Left lobe of liver (tissue), 2 donors: ENCODE measurements around the gene AATF. TPM values are rescaled to one million over a fixed set of nuclear protein-coding genes. Genes with fewer than 3 reads are reported as not detected.
"Not testable (repeated sequence)": the region's sequence is repeated elsewhere in the genome, so short reads cannot be mapped to it uniquely, and the experiment has no call there.

Source experiments
- ATAC-seq: fragments of 200-7000 bp; cut with Tn5 transposase; one replicate; pipeline ENCODE4 v1.9.1; 2020; ENCODE audit warnings: mild to moderate bottlenecking, moderate library complexity
- DNase-seq: peaks from one replicate; pipeline ENCODE4 v3.0.0-alpha.2; 2020; ENCODE audit warnings: low spot score
- total RNA-seq: library from RNA; stranded (reverse); gene quantifications from one replicate; pipeline ENCODE4 v1.2.1, GENCODE V29; 2021
- donor health status: DM: no; HTN: no; CAD: no; lungs with moderate emphysema.
- donor health status: DM: no; HTN: yes; CAD: no.

Gene AATF
- total RNA-seq, 1 donor from 2014 or later: 17.7 TPM

DNA sequence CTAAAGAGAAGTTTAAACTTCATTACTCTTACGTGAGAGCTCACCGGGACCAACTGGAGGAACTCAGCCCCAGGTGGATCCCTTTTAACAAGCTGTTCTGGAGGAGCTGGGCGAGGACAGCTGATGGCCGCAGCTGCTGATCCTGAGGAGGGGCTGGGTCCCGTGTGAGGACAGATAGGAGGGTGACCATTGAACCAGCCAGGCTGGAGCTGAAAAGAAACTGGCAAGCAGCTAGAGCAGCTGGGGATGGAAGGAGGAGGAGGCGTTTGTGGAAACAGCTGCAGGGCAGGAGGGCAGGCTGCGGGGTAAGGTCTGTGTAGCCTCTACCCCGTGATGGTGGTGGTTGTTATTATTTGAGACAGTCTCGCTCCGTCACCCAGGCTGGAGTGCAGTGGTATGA, 119.5 kb downstream of the AATF start:
- DNase-seq (no peak), ATAC-seq (peak; percentile 34)

DNA sequence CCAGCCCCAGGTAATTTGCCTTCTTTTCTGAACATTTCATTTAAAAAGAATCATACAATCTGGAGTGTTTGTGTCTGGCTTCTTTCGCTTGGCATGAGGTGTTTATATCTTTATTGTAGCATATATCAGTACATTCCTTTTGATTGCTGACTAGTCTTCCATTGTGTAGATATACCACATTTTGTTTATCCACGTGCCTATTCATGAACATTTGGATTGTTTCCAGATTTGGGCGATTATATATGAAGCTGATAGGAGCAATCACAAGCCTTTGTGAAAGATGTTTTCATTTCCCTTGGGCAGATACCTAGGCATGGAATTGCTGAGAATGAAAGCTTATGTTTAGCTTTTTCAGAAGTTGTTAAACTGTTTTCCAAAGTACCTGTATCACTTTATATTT, 120.3 kb downstream of the AATF start:
- DNase-seq (no peak), ATAC-seq (no peak)

DNA sequence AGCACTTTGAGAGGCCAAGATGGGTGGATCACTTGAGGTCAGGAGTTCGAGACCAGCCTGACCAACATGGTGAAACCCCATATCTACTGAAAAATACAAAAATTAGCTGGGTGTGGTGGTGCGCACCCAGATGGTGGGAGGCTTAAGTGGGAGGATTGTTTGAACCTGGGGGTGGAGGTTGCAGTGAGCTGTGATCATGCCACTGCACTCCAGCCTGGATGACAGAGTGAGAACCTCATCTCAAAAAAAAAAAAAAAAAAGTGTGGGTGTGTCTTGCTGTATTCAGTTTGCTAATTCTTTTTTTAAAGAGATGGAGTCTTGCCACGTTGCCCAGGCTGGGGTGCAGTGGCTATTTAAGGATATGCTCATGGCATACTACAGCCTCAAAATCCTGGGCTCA, 124.7 kb downstream of the AATF start:
- not testable (repeated sequence) for DNase-seq, ATAC-seq

DNA sequence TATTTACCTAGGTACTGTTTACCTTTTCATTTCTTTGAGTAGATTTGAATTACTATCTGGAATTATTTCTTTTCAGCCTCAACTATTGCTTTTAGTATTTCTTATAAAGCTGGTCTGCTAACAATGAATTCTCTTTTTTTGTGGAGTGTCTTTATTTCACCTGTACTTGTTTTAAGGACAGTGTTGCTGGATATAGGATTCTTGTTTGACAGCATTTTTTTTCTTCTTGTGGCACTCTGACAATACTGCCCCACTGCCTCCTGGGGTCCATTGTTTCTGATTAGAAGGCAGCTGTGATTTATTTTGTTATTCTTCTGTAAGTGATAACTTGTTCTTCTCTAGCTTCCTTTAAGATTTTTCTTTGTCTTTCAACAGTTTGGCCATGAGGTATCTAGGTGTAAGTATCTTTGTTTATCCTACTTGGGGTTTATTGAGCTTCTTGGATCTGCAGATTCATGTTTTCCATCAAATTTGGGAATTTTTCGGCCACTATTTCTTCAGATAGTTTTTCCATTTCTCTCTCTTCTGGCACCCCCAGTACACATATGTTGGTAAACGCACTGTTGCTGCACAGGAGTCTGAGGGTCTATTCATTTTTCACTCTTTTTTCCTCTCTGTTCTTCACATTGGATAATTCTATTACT, 130.4 kb downstream of the AATF start:
- ATAC-seq (no peak), DNase-seq (no peak)

DNA sequence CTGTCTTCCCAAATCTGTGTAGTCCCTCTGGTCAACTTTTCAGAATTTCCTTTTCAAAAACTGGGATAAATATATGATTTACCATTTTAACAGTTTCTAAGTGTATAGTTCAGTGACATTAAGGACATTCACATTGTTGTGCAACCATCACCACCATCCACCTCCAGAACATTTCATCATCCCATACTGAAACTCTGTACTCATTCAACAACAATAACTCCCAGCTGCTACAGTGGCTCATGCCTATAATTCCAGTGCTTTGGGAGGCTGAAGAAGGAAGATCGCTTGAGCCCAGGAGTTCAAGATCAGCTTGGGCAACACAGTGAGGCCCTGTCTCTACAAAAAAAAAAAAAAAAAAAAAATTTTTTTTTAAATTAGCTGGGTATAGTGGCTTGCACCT, 131.0 kb downstream of the AATF start:
- no peak for DNase-seq
- ATAC-seq: peak; percentile 30

DNA sequence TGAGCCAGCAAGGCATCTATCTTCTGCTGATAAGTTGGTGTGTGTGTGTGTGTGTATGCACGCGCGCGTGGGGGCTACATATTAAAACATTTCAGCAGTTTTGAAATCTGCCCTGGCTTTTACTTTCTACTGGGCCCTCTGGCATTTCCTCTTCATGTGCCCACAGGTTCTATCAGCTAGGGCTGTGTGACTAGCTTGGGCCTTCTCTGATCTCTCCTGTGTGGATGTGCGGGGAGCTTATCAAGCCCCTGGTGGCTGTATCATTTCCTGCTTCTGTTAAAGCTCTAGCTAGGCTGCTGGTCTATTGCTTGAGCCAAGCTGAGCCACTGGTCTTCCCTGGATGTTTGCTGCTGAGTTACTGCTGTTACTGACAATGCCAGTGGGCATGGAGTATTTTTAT, 132.5 kb downstream of the AATF start:
- no peak for DNase-seq
- ATAC-seq: peak; percentile 35

DNA sequence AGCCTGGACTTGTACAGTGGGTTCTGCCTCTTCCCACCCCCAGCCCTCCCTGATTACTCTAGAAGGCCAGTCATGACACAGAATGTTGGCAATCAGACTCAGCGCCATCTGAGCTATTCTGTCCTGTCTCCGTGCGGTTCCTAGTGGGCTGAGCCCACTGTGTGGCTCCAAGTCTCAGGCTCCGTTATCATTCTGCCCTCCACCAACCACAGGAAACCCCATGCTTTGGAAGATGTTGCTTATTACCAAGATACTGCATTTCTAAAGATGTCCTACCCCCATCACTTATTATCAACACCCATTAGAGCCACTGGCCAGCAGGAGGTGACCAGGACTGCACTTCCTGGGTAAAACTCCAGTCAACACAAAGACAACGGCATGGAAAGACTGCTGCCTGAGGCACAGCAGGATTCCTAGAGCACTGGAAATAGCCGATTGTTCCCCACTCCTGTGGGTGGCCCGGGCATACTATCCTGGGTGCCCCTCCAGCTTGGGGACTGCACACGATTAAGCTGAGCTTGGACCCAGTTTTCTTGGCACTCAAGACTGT, 133.6 kb downstream of the AATF start:
- peak; percentile 31 for ATAC-seq

DNA sequence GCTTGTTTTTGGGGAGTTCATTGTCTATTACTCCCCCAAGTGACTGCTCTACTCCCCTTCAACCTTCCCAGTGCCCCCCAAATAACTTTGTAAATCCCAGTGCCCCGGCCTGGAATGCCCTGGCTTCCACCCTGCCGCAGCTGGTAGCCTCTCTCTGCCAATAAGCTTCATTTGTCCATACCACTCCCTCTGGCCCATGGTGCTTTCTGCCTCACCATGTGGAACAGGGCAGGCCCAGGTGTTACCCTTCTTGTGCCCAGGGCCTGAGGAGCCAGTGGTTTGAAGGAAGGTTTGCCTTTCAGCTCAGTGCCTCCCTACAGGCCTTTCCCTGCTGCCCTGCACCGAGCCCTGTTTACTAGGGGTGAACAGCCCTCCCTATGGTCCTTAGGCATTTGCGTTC, 134.2 kb downstream of the AATF start:
- ATAC-seq: no peak
- DNase-seq: no peak

More for the DNA sequence above, 133.6 kb downstream of the AATF start:
- DNase-seq: no peak

DNA sequence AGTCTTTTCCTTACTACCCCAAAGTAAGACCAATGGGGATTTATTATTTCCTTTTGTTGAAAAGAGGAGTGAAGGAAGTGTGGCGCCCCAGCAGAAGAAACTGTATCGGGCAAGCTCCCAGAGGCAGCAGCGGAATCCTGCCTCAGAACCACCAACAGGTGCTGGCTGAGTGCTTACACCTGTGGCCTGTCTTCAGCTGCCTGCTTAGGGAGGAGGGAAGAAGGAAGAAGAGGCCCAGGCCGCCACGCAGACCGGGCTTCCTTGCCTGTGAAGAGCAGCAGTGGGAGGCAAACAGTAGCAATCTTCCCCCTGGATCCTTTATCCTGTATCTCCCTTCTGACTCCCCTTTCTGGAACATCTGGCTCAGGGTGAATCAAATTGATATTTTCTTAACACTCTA, 134.7 kb downstream of the AATF start:
- no peak for DNase-seq
- no peak for ATAC-seq

DNA sequence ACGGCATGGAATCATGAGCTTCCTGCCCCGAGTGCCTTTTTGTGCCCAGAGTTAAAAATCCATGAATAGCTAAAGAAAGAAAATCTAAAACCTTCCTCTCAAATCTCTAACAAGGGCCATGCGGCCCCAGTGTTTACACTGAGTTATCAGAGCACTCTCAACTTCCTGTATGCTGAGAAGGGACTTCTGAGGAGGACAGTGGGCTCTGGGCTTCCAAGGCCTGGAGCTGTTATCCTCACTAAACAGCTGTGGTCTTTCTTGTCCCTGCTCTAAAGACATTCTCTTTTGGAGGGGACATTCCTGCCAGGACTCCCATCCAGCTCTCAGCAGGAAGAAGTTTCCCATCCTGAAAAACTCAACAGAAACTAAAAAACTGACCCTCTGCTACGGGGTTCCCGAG, 135.6 kb downstream of the AATF start:
- peak; percentile 17 for ATAC-seq

DNA sequence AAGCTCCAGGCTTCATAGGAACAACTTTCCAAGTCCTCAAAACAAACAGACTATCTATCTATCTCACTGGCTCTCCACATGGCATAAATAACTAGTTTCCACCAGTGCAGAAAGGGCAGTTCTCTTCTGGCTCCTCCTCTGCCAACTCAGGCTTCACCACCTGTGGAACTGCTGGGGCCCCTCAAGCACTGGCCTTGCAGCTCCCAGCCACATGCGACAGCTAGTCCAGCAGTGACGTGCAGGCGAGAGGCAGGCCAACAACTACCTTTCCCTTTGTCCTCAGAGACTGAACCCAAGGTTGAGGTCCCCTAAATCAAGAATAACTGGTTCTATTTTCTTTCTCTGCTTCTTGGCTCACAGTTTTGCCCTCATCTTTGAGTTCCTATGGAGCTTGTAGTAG, 137.6 kb downstream of the AATF start:
- no peak for ATAC-seq
- DNase-seq: no peak

More for the DNA sequence above, 135.6 kb downstream of the AATF start:
- no peak for DNase-seq

DNA sequence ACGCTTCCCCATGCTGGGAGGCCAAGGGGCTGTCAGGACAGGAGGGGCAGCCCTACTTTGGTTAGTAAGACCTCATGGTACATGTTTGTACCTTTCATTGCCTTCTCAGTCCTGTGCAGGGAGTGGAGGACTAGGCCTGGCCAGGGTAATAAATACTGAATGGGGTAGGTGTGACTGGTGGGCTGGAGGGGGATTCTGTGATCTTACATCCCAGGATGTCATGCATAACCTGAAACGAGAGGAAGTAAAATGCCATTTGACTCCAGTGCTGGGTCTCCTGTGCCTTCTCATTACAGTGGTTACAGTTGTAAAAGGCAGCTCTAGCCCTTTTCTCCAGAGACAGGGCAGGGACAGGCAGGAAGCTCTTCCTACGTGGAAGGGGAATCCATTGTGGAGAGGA, 138.2 kb downstream of the AATF start:
- no peak for ATAC-seq
- no peak for DNase-seq

DNA sequence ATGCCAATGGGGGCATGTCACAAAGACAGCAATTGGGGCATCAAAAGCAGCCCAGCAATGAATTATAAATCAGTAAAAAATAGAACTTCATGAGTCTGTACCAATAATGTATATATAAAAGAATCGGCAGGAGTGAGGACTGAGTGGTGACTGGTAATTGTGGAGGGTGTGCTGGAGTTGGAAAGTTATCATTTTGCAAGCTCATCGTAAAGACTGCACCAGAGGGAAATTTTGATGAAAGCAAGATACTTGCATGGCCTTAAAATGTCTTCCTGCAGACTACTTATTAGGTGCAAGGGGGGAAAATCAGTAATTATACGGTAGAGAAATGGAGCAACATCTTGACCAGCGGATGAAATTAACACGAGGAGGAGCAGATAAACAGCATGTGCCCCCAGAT, 138.9 kb downstream of the AATF start:
- no peak for DNase-seq

DNA sequence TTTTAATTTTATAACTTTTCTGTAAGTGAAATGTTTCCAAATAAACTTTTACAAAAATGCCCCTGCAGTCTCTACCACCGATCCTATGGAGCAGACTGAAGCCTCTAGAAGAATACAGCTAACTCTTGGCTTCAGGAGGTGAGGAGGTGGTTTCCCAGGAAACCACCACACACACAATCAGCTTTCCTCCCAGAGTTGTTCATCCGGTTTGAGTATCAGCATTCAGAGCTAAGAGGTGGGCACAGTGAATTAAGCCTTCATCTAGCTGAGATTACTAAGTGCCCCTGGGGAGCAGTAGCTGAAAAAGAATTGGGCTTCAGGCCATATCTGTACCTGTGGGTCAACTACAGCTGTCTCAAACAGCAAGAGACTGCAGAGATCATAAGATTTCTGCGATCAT, 139.7 kb downstream of the AATF start:
- ATAC-seq (no peak), DNase-seq (no peak)

More for the DNA sequence above, 138.9 kb downstream of the AATF start:
- no peak for ATAC-seq

DNA sequence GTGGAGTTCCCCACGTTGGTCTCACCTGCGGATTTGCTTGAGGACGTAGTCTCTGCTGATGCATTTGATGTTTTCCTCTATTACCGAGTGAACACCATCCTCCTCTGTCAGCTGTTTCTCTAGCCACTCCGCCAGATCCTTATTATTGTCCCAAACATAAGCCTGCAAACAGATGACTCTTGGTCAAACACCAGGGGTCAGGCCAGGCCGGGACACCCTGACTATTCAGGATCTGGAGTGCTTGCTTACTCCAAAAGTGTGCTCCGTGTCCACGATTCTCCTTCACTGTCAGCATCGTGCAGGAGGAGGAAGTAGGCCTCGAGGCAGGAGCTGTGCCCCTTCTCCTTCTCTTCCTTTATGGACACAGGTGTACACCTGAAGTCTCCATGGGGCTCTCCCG, 140.2 kb downstream of the AATF start:
- peak; percentile 23 for ATAC-seq
- DNase-seq: no peak

DNA sequence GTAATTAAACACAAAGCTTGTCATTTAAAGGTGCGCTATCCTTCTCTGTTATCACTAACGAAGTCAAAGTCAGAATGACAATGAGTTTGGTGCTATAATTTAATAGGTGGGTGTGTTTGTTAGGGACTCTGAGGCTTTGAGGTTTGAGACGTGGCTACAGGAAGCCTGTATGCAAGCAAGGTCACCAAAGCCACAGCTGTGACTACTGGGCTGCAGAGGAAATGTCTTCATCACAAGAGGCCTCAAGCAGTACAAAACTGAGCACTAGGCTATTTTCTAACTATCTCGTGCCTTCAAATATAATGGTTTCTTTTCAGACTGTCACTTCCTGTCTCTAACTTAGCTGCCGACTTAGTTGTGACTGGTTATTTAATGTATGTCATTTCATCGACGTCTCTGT, 141.2 kb downstream of the AATF start:
- no peak for ATAC-seq
- DNase-seq: no peak

DNA sequence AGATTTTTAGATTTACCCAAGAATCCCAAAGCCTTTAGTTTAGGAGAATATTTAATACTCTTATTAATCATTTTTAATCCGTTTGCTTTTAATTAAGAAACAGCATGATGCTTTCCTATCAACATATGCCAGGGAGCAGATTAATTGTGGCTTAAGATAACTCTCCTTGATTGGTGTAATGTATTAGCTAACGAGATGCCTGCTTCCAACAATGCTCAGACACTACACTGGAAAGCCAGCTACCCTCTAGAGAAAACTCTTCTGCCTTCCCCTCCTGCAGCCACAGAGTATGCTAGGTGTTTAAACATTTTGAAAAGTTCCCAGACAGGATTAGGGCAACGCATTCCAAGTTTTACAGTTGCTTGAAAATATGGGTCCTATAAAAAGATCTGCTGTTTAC, 142.2 kb downstream of the AATF start:
- no peak for DNase-seq
- ATAC-seq: no peak

DNA sequence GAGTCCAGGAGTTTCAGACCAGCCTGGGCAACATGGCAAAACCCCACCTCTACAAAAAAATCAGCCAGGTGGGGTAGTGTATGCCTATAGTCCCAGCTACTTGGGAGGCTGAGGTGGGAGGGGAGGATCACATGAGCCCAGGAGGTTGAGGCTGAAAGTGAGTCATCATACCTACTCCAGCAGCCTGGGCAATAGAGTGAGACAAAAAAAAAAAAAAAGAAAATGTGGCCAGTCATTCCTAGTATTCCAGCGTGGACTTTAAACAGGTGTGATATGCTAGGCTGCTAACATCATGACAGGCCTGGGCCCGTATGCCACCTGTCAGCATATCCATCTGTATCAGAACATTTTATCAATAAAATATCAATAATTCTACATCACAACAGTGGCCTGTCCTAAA, 143.3 kb downstream of the AATF start:
- no peak for ATAC-seq
- no peak for DNase-seq

DNA sequence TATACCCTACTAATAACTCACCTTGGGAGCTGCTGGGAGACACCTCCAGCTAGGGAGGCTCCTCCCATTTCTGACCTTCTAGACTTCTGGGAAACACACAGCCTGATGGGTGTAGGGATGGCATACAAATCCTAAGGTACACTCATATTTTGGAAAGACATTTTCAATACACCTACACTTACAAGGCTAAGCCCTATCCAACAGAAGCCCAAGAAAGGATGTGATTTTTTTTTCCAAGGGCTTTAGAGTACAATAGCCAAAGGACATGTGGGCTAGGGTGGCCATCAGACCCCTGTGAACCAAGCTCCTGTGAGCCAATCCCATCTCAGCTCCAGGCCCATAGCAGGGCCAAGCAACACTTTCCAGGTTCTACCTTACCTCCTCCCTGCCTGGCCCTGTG, 143.9 kb downstream of the AATF start:
- no peak for DNase-seq
- ATAC-seq: no peak

DNA sequence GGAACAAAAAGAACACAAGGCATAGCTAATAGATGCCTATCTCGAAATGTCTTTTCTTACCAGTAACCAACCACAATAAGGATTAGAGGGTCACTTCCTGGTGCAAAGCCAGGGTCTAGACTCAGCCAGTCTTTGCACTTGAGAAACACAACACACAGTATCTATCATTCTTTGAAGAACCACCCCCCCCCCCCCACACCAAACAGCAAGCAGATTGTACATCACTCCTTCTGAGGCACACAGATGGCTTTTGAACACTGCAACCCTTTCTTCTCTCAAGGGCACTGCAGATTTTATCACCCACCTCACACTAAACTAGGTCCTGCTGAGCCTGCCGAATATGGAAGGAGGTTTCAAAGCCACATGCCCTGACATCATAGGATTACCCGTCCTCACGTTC, 145.6 kb downstream of the AATF start:
- ATAC-seq (no peak), DNase-seq (no peak)

DNA sequence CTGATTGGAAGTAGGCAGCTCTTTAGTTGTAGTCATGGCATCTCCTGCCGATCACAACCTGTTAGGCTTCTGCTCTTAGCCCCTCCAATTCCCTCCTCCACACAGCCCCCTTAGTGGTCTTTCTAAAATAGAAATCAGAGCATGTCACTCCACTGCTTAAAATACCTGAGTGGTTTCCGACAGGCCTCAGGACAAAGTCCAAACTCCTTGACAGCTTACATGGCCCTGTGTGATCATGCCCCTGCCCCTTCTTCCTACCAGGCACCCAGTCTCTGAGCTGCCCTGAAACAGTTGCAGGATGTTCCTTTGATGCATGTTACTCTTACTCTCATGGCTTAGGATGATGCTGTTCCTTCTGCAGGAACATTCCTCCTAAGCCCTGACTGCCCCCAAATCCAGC, 147.3 kb downstream of the AATF start:
- DNase-seq: no peak
- peak; percentile 57 for ATAC-seq

DNA sequence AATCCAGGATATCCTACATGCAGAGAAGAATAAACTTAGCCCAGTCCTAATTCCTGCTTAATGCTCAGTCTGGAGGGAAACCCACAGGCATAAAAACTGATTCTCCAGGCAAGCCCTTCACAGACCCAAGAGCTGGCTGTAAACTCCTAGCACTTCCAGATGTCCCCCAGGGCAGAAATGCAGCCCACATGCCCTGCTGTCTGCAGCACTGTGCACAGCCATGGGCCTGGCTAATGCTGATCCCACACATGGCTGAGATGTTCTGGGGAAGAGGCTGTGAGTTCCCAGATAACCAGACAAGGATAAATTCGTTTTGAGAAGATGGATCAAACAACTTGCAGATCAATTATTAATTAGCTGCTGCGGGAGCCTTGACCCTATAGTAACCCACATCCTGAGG, 148.4 kb downstream of the AATF start:
- DNase-seq (no peak), ATAC-seq (no peak)

DNA sequence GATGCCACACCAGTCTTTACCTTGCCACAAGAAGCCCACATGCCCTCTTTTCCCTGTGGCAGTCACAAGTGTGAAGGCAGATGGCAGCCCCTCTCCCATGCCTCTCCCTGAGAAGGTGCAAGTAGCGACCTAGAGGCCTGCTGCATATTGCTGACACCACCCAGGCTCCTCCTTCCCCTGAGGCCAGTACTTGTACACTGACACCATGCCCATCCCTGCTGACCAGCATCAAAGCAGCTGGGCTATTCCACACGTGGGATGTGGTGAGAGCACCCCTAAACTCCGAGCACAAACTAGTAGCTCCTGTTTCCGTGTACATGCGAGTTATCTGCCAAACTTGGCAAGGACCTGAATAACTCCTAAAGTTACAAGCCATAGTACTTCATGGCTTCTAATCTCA, 149.4 kb downstream of the AATF start:
- ATAC-seq: no peak
- DNase-seq: no peak
